Activated CD8-positive, alpha-beta memory T cell treated with anti-CD3 and anti-CD28 coated beads for 36 hours (primary cell): ENCODE results near the gene GMEB2. TPM values are rescaled to one million over a fixed set of nuclear protein-coding genes. Genes with fewer than 3 reads are reported as not detected.

ENCODE experiments used
- CTCF ChIA-PET: fragments of 350-600 bp; sonication (Branson Sonifier 250); formaldehyde crosslinking; loops from one replicate; lab custom pipeline; 2021; ENCODE audit warnings: antibody characterized with exemption; lab: Charles Lee
- POLR2A ChIA-PET: fragments of 350-600 bp; sonication (Branson Sonifier 250); formaldehyde crosslinking; loops from one replicate; lab custom pipeline; 2021; ENCODE audit warnings: antibody characterized with exemption; lab: Charles Lee
- total RNA-seq, 2 experiments: library from RNA; stranded (reverse); gene quantifications; one replicate each; pipeline ENCODE4 v1.2.3, GENCODE V29; 2021

Gene GMEB2
- total RNA-seq, 2 experiments from 2014 or later: 12.7 to 13.3 TPM

DNA sequence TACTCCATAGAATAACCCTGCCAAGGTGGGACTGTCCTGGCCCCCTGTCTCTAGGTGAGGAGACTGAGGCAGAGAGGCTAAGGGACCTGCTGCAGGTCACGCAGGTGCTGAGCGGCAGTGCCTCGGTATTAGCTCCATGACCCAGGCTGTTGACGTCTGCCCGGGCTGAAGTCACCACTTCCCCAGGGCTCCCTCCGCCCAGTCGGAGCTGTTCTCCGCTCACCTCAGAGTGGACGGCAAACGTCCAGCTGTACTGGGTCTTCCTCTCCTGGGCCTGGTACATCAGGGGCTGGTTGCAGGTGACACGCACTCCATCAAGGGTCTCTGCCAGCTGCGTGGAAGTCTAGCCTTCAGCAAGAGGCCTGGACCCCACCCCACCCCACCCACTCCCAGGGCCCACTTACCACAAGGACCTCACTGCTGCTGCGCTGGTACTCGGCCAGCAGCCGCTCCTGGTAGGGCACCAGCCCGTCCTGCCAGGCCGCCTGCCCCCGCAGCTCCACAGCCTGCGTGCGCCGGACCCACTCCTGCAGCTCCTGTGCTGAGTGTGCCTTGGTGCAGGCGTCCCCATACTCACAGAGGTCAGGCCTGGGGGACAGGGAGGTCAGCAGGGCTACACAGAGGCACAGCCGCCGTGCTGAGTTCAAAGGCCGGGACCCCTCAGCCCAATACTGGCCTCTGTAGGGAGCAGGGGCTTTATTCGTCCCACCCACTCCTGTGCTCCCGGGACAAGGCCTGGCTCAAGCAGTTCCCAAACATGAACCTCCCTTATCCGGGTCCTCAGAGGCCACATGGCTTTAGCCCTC lies 56.4 kb downstream of the GMEB2 start:
- ChIA-PET CTCF (no interaction called here), POLR2A (no interaction called here)

DNA sequence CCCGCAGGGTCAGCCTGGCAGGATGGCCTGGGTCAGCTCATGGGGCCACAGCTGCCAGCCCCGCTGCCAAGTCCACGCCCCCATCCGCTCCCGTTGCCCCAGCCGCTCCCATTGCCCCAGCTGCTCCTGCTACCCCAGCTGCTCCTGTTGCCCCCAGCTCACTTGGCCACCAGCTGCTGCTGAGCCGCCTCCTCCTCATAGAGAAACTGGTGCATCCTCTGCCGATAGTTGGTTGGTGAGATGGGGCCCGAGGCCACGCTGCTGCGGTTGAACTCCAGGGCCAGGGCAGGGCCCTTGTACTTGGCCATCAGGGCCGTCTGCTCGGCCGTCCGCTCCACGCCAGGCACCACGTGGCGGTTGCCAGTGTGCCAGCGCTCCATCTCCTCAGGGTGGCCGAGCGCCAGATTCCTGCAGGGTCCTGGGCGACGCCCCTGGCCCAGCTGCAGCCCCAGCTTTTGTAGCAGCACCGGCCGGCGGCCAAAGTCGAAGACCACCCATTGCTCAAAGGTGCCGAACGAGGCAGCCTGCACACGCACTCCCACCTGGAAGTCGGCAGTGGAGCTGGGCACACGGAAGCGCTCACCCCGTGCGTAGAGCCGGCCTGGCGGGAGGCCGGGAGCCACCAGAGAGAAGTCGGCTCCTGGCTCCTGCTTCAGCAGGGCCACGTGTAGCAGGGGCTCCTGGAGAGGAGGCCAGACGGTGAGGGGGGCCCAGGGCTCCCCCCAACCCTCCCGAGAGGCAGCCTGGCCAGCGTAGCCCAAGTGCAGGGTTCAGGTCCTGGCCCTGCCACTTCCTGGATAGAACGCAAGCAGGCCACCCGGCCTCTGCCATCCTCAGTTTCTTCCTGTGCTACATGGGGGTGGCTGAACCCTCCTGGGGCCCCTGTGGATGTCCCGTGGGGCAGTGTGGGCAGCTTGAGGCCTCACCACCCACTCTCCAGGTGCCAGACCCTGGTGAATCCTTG lies 57.6 kb downstream of the GMEB2 start:
- ChIA-PET CTCF (interaction anchor here (0.9 to 1.9 kb wide), 3 partner anchors 12 to 139 kb away, joined by 3 to 5 read pairs (median 4); partner anchors contain the start of genes ARFRP1 and ZGPAT), POLR2A (no interaction called here)

GRCh38 chr20:63568170-63568981 lies 58.5 kb downstream of the GMEB2 start:
- CTCF ChIA-PET: interaction anchor here (0.9 to 1.9 kb wide), 4 partner anchors 11 to 139 kb away, joined by 3 to 5 read pairs (median 4); partner anchors contain the start of genes ARFRP1 and ZGPAT
- POLR2A ChIA-PET: interaction anchor here (1.3 to 1.4 kb wide), 2 partner anchors 31 to 47 kb away, joined by 3 to 4 read pairs; partner anchors contain the start of gene PTK6

GRCh38 chr20:63567386-63568169 lies 59.3 kb downstream of the GMEB2 start:
- ChIA-PET POLR2A (interaction anchor here (0.5 to 1.4 kb wide), 4 partner anchors 30 to 60 kb away, joined by 3 to 4 read pairs (median 3); partner anchors contain the start of gene PTK6), CTCF (interaction anchor here (0.6 to 1.9 kb wide), 4 partner anchors 13 to 297 kb away, joined by 3 to 5 read pairs (median 4); partner anchors contain the start of gene TPD52L2)

DNA sequence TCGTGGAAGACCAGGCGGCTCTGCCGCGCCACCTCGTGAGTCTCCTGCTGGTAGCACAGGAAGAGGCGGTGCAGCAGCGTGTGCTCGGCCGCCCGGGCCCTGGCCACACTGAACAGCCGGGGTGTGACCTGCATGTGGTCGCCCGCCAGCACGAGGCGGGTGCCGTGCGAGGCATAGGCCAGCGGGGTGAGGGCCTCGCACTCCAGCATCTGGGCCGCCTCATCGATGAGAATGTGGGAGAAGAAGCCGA lies 59.8 kb downstream of the GMEB2 start:
- ChIA-PET POLR2A (interaction anchor here (1.0 to 1.4 kb wide), 3 partner anchors 30 to 60 kb away, joined by 3 to 4 read pairs (median 3); partner anchors contain the start of gene PTK6), CTCF (interaction anchor here (1.1 to 1.9 kb wide), 4 partner anchors 12 to 298 kb away, joined by 3 to 5 read pairs (median 4); partner anchors contain the start of genes PTK6 and TPD52L2)

DNA sequence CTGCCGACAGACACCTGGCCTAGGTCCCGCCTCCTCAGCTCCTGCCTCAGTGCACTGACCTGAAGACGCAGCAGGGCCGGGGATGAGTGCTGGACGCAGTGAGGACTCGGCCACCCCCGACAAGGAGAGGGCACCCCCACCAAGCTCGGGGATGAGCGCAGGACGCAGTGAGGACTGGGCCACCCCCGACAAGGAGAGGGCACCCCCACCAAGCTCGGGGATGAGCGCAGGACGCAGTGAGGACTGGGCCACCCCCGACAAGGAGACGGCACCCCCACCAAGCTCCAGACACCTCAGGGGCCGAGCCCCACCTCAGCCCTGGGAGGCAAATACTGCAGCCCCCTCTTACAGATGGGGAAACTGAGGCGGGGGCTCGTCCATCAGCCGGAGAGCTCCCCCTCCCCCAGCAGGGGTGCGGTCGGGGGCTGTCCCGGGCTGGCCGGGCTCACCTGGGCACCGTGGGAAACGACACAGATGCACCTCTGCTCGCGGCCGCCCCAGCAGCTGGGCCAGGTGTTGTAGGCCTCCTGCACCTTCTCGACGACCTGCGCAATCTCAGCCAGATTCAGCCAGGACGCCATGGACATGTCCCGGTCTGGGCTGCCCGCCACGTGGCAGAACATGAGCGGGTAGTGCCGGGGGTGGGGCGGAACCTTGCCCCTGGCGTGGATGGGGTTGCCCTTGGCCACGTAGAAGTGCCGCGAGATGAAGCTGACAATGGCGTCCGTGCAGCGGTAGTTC lies 60.3 kb downstream of the GMEB2 start:
- ChIA-PET CTCF (interaction anchor here (1.1 to 1.7 kb wide), 3 partner anchors 12 to 298 kb away, joined by 3 to 4 read pairs (median 4); partner anchors contain the start of genes PTK6 and TPD52L2), POLR2A (interaction anchor here (1.3 kb wide), 1 partner anchor 45 kb away, joined by 4 read pairs; no protein-coding TSS in a partner anchor)

DNA sequence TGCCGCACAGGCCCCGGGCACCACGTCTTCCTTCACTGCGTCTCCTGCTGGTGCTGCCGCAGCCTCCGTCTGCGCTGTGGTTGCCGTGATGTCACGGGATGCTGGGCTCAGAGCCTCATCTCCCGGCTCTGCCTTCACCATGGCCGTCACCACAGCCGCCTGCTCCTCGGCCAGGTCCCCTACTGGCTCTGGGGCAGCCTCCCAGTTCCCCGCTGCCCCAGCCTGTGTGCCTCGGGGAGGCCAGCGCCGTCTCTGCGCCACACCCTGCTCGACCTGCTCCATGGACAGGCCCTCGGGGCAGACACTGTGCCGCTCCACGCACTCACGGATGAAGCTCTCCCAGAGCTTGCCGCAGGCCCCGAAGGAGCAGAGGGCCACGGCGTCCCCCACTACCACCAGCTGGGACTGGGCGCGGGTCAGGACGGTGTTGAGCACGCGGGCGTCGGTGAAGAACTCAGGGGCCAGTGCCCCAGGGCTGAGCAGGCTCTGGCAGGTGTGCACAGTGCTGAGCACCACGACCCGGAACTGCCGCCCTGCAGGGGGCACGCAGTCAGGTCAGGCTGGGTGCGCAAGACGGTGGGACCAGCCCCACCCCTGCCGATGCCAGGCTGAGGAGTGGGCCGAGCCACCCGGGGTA lies 61.1 kb downstream of the GMEB2 start:
- POLR2A ChIA-PET: no interaction called here
- CTCF ChIA-PET: interaction anchor here (1.4 kb wide), 1 partner anchor 28 kb away, joined by 4 read pairs; the partner anchor contains the start of gene PTK6

GRCh38 chr20:63565021-63565698 lies 61.7 kb downstream of the GMEB2 start:
- ChIA-PET POLR2A (interaction anchor here (1.0 kb wide), 1 partner anchor 71 kb away, joined by 4 read pairs; no protein-coding TSS in a partner anchor), CTCF (no interaction called here)

- CTCF ChIA-PET: interaction anchor here (0.9 kb wide), 1 partner anchor 10 kb away, joined by 3 read pairs; no protein-coding TSS in a partner anchor
- POLR2A ChIA-PET: interaction anchor here (1.0 kb wide), 1 partner anchor 71 kb away, joined by 4 read pairs; no protein-coding TSS in a partner anchor
Measured at GRCh38 chr20:63564036-63564810, 62.7 kb downstream of the GMEB2 start.

DNA sequence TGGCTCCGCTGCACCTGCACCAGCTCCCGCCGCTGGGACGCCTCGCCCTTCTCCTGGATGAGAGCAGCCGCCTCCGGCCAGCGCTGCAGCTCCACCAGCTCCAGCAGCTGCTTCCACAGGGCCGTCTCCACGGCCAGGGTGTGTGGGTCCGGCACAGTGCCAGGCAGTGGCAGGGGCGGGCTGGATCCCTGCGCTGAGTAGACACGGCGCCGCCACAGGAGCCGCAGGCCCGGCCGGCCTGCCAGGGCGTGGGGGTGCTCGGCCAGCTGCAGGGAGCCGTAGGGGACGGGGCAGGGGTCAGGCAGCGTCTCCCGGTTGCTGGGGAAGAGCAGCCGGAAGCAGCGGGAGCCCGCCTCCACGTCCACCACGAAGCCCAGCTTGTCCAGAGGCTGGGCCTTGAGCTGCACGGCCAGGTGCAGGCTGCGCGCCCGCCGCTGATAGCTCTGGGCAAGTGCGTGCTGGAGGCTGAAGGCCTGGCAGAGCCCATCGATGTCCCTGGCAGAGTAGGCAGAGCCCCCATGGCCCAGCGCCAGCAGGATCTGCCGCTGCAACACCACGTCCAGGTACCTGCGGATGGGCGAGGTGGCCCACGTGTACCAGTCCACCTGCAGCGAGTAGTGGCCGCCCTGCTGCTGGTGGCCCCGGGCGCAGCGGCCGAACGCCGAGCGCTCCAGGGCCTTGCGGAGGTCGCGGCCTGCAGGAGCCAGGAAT lies 63.5 kb downstream of the GMEB2 start:
- ChIA-PET POLR2A (no interaction called here), CTCF (no interaction called here)

GRCh38 chr20:63562461-63563224 lies 64.3 kb downstream of the GMEB2 start:
- CTCF ChIA-PET: interaction anchor here (1.2 kb wide), 1 partner anchor 19 kb away, joined by 3 read pairs; no protein-coding TSS in a partner anchor
- POLR2A ChIA-PET: interaction anchor here (0.6 kb wide), 1 partner anchor 65 kb away, joined by 3 read pairs; no protein-coding TSS in a partner anchor

- ChIA-PET CTCF (interaction anchor here (0.9 to 1.2 kb wide), 2 partner anchors 20 to 24 kb away, joined by 3 read pairs; partner anchors contain the start of gene PTK6), POLR2A (interaction anchor here (0.6 kb wide), 1 partner anchor 66 kb away, joined by 3 read pairs; no protein-coding TSS in a partner anchor)
Measured at GRCh38 chr20:63561624-63562396, 65.1 kb downstream of the GMEB2 start.
